GM18868 (cell line): ENCODE measurements around the gene POU2F1.

Experiments
- ATAC-seq: cut with Tn5 transposase; IDR thresholded peaks from one replicate; pipeline ENCODE4 v1.9.1; 2021; ENCODE audit warnings: mild to moderate bottlenecking, moderate library complexity; ENCODE audit not compliant: unreplicated experiment

POU2F1 gene

DNA sequence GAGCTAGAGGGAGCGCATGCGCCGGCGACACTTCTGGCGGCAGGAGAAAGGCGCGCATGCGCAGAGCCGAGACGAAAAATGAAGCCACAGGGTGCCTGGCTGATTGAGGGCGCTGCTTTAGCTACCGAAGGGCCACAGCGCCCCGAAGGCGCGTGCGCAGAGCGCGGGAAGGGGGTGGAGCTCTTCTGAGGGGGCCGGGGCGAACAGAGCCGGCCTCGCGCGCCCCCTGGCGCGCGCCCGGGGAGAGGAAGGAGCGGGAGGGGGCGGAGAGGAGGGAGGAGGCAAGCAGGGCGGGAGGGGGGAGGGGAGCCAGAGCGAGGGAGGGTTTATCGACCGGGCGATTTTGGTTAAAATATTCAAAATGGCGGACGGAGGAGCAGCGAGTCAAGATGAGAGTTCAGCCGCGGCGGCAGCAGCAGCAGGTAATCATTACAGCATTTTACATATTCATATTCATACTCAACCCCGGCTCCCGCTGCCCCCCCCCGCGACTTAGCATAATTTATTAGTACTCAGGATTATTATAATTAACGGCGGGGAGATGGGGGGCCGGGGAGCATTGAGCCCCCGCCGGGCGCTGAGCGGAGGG lies at the start of gene POU2F1:
Gene POU2F1, plus strand, starts transcription at position 350 of the 589 bp plus-strand sequence. Its CDS starts 12 bp downstream, at position 362.
- ATAC-seq = peak; percentile 68

DNA sequence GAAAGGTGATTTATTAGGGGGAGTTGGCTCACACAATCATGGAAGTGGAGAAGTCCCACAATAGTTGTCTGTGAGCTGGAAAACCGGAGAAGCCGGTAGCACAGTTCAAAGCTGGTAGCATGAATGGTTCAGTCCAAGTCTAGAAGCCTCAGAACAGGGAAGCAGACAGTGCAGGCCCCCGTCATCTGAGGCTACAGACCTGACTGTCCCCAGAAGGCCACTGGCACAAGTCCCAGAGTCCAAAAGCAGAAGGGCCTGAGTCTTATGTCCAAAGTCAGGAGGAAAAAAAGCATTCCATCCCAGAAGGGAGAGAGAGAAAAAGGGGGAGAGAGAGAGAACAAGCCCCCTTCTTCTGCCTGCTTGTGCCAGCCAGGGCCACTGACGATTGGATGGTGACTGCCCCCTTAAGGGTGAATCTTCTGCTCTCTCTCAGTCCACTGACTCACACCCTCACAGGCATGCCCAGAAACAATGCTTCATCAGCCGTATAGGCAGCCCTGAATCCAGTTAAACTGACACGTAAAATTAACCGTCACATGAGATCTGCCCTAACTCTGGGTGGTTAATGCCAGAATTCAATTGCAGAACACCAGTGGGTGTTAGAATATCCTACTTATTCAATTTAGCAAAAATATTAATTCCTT lies 49.3 kb upstream of the POU2F1 start:
- no peak for ATAC-seq

DNA sequence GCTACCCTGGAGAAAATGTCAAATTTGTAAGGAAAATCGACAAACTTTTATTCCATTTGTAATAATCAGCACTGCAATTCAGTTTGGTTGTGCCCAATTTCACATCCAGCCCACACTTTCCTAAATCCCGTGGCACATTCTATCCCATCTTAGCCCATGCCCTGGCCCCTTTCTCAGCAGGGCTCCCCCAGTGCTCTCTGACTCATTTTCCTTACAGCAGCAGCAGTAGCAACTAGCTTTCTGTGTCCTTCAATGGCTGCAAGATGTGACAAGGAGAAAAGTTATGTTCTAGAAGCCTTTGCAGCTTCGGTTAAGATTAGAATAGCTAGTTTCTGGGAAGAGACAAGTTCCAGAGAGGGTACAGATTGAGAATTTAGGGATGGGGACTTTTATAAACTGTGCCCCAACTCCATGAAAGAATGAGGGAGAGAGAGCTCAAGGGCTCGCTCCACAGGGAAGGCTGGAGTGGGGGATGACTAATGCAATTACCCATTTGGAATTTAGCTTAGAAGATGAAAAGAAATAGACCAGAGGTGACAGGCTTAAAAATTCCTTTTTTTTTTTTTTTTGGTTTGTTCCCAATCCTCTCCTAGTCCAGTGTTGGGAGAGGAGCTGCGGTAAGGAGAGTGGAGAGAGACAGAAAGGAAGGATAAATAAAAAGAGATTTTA lies 47.0 kb upstream of the POU2F1 start:
- ATAC-seq = no peak

DNA sequence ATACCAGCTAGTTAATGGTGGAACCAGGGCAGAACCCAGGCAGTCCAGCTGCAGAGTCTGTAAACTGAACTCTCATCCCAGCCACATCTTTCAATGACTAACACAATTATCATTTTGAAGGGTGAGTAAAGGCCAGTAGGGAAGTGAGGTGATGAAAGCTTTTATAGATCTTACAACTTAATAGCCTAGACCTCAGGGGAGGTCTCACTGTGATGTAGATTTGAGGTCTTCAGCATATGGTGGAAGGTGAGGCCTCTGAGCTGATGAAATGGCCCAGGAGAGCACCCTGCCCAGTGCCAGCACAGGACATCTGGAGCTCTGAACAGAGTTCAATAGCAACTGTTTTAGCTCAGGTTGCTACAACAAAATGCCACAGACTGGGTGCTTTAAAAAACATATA lies 44.8 kb upstream of the POU2F1 start:
- no peak for ATAC-seq

DNA sequence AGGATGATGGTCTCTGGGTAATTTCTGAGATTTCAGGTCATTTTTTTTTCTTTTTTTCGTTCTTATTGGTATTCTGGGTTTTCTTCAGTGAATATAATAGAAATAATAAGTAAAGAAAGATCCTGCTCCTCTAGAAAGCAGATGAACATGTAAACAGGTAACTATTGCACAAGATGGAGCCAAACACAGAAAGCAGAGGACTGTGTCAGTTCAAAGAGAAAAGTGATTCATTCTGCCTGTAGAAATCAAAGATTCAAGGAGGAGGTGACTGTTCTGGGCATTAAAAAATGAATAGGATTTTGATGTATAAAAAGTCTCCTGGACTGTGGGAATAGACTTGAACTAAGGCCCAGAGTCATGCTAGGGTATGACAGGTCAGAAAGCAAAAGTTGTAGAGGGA lies 41.9 kb upstream of the POU2F1 start:
- ATAC-seq = no peak

DNA sequence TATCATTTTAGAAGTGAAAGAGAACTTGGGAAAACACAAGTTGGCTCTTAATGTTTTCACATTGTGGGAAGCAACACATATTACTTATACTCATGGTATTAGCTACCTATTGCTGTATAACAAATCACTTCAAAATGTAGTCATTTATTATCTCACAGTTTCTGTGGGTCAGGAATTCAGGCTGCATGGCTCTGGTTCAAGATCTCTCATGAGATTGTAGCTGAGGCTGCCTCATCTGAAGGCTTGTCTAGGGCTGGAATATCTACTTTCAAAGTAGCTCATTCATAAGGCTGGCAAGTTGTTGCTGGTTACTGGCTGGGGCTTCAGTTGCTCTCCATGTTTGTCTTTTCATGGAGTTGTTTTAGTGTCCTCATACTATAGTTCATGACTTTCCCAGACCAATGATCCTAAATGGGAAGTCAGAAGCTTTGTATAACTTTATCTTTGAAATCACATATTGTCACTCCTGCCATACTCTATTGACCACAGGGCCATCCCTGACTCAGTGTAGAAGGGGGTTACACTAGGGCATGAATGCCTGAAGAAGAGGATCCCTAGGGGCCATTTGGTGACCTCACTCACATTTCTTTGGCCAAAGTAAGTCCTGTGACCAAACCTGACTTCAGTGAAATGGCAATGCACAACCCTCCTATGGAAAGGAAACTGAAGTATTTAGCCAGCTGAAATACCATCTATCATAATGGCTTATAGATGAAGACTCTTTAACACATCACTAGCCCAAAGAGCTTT lies 37.9 kb upstream of the POU2F1 start:
- ATAC-seq = no peak

DNA sequence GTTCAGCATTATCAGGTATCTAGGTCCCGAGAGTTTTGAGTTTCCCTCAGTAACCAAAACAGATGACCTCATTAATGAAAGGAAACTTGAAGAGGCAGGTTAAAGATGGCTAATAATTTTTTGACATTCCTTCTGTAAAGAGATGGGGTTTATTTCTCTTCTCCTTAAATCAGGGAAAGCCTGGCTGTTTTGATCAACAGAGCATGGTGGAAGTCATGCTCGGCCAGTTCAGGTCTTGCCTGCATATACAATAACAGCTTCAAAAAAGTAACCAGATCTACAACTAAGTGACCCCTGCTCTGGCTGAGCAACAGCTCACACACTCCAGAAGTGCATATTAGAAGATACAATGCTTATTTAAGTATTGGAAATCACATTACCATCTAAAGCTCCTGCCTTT lies 36.6 kb upstream of the POU2F1 start:
- no peak for ATAC-seq

DNA sequence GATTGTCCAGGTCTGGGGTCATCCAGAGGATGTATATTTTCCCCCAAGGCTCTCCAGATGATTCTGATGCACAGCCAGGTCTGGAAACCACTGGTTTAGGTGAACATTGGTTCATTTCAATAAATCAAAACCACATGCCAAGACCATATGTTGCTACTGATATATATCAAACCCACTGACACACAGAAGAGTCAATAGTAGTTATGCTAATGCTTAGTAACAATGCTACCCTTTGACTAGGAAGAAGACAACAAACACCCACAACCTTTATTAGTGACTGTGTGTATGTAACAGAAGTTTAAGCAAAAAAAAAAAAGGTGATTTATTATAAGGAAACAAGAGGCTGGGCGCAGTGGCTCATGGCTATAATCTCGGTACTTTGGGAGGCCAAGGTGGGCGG lies 35.6 kb upstream of the POU2F1 start:
- no peak for ATAC-seq

DNA sequence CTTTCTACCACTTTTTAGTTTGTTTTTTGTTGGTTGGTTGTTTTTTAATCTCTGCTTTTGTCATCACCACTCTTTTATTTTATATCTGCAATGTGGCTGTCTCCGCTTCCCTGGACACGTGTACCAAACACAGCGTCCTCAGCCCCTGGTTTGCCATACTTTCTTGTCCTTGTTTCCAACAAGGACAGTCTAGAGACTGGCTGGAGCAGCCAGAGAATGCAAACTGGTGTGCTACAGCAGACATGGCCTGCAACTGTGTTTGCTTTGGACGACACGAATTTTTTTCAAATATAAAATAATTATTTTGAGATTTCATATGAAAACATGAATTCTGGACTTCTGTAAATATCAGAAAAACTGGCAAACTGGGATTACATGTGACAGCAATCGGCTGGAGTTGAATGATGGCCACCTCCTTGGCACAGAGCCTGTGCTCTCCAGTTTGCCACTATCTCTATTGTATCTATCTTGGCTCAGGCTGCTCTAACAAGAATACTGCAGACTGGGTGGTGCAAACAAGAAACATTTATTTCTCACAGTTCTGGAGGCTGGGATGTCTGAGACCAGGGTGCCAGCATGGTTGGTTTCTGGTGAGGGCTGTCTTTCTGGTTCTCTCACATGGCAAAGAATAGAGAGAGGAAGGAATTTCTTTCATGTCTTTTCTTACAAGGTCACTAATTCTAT lies 34.6 kb upstream of the POU2F1 start:
- ATAC-seq = no peak

DNA sequence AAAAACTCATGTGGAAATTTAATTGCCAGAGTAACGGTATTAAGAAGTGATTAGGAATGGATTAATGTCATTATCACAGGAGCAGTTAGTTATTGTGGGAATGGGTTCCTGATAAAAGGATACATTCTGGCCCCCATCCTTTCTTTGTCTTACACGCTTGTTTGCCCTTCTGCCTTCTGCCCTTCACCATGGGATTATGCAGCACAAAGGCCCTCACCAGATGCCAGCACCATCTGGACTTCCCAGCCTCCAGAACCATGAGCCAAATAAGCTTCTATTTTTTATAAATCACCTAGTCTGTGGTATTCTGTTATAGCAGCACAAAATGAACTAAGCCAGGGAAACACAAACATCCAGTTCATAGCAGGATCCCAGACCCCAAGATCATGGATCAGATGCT lies 33.9 kb upstream of the POU2F1 start:
- no peak for ATAC-seq

DNA sequence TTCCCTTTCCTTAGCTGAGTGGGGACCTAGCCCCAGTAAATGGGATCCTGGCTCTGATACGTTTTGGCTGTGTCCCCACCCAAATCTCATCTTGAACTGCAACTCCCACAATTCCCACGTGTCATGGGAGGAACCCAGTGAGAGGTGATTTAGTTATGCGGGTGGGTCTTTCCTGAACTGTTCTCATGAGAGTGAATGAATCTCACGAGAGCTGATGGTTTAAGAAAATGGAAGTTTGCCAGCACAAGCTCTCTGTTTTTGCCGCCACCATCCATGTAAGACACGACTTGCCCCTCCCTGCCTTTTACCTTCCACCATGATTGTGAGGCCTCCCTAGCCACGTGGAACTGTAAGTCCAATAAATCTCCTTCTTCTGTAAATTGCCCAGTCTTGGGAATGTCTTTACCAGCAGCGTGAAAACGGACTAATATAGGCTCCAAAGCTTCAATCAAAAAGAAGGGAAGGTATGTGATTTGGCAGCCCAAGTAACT lies 29.9 kb upstream of the POU2F1 start:
- no peak for ATAC-seq

DNA sequence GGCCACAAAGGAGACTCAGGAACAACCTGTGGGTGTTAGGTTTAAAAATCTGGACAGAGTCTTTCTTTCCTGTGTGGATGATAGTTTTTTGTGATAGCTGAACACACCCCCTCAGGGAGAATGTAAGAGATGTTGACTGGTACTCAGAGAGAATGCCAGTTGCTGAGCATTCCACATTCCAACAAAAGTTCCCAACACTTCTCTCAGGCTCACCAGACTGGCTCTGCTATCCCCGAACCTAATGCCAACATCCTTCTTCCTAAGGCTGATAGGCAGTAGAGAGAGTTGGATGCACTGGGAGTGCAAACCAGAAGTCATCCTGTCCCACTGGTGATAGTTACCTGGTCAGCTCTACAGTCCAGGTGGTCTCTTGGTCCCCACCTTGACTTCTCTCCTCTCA lies 28.7 kb upstream of the POU2F1 start:
- no peak for ATAC-seq

DNA sequence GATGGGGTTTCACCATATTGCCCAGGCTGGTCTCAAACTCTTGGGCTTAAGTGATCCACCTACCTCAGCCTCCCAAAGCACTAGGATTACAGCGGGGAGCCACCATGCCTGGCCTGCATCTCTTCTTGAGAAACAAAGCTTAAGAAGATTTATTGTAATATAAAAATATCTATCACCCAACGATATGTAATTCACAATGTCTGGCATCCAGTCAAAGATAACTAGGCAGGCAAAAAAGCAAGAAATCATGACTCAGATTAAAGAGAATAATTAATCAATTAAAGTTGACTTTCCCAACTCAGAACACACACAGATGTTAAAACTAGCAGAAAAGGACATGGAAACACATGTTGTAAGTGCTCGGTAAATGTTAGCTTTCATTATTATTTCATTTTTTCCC lies 26.5 kb upstream of the POU2F1 start:
- no peak for ATAC-seq

DNA sequence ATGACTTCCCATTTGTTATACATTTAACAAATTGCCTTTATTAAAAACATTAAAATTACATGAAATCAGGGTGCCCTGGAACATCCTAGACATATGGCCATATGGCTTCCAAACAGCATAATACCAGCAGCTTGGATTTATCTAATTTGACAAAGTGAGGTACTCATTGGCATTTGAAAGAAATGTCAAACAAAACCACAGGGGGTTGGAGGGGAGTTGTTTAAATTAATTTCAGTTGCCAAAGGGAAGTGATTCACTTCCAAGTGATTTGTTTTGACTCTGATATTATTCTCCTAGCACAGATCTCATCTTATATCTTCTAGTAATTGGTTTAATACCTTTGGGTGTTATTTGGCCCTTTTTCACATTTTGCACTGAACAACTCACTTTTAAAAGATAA lies 24.5 kb upstream of the POU2F1 start:
- no peak for ATAC-seq

DNA sequence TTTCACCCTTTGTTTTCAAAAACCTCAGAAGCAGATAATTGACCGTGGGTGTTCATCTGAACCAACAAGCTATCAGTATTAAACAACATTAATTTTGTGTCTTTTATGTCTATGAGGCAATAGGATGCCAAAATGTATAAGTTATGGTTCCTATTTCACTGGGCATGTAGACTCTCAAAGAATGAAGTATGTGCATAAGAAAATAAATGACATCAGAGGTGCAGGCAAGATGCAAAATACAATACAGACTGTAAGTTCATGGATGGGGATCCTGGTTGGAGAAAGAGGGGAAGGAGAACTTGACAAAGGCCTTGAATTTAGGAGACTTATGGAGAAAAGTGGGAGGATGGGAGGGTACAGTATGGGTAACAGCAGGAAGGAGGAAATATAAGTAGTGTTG lies 23.4 kb upstream of the POU2F1 start:
- ATAC-seq = no peak

DNA sequence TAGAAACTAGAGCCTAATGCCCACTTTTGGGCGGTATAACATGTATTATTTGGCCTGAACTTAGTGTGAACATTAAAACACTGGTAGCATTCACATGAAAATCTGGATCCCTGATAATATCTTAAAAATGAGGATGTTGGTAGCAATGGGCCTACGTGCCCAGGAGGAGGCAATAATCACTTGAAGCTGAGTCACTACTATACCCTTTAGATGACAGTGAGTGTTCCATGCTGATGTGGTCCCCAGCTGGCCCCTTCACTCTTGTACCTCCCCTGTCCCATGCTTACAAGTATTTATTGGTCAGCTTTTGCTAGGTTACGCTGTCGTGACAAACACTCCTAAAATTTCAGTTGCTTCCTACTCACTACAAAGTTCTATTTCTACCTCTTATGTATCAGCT lies 23.0 kb upstream of the POU2F1 start:
- no peak for ATAC-seq

DNA sequence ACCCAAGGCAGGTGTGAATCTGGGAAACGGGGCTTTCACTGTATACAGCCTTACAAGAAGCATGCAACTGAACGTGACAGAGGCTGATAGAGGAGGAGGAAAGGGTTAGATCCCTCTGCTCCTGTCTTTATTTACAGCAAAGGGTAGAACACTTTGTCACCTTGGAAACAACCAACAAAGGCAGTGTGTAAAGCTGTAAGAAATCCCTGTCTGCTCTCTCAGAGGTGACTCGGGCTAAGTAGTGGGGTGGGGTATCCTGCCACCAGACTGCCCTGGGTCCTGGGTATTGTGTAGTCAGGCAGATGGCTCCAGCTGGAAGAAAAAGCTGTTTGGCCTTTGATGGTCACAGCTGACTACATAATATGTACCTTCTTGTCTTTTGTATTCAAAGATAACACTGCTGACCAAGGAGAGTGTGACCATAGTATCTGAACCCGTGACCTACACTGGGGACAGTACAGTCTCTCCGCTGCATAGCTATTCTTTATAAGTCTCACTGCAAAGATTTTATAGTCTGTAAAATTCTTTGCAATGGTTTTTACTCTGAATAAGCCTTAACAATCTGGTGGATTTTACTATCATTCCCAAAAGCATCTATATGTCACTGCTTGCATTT lies 22.1 kb upstream of the POU2F1 start:
- no peak for ATAC-seq

DNA sequence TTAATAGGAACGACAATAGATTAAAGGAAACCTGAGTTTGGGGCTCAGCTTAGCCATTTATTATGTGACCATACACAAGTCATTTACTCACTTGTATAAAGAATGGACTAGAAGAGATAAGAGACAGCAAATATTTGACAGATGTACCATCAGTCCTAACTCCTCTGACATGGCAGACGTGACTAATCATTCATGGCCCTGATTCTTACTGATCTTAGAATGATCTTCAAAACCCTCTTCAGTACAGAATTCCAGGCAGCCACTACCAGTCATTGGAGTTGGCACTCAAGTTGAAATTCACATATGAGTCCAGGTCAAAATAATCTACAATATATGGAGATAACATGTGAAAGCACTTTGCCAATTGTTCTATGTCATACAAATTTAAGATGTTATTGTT lies 21.0 kb upstream of the POU2F1 start:
- ATAC-seq = no peak

DNA sequence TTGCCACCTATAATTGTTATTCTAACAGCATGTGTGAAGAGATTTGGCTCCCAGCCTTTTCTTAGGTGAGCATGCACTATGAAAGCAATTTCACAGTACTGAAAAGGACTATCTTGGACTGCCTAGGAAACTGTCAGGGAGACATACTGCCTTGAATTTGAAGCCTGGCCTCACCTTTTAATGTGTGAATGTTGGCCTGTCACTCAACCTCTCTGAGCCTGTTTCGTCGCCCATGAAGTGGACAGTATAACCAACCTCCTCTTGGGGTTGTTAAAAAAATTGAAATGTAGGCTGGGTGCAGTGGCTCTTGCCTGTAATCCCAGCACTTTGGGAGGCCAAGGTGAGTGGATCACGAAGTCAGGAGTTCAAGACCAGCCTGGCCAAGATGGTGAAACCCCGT lies 20.4 kb upstream of the POU2F1 start:
- no peak for ATAC-seq

DNA sequence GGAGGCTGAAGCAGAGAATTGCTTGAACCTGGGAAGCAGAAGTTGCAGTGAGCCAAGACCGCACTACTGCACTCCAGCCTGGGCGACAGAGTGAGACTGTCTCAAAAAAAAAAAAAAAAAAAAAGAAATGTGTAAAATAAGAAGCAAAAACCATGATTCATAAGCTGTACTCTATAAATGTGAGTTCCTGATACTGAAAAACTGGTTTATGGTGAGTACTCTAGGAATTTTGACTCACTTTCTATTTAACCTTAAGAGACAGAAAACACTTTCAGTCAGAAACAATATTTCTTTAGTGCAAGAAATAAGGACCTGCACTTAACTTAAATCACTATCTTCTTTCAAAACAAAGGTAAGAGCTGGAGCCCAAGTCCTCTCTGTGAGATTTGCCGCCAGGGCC lies 19.9 kb upstream of the POU2F1 start:
- ATAC-seq = no peak

DNA sequence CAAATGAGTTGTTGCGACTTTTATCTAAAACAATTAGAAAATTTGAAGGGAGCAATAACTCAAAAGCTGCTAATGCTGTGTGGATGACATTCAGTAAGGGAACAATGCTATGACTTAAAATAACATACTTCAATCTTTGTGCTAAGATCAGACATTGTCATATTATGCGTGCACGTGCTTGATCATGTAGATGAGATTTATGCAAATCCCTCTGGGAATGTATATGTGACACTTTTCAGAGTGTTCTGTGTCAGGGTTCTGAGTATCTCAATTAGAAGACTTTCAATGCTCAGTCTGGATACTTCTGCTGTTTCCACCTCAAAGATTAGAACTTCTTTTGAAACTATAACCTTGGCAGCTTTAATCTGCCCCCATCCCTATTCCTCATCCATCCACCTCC lies 18.6 kb upstream of the POU2F1 start:
- ATAC-seq = no peak
